ENCODE measurements around the gene SMYD3. TPM values are rescaled to one million over a fixed set of nuclear protein-coding genes. Genes with fewer than 3 reads are reported as not detected.
A peak's percentile ranks its signal among the peaks of the same experiment; 100 is the strongest.

SMYD3 gene
- total RNA-seq, 1 donor from 2014 or later = 23.5 TPM

DNA sequence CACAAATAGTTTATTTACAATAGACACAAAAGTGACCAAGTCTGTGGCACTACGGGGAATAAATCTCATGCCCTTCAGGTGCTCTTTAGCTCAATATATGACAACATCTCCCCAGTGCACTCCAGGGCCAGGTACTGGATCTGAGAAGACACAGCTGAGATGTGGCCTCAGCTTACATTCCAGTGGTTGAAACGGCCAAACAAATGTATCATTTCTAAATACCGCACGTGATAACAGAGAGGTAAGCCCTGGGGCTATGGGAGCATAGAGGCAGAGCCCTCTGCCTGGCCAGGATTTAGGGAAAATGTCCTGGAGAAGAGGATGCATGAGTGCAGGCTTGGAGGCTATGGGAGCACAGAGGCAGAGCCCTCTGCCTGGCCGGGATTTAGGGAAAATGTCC, 630.5 kb downstream of the SMYD3 start:
- no peaks in the 10 kb centered on the region for H3K9me3 ChIP-seq (ENCODE audit: control insufficient read depth in 3 of 3, low read length in 3 of 3)
- no peak overlapping the region for H3K9ac ChIP-seq (ENCODE audit: low read depth in 1 of 3, low read length in 3 of 3)

DNA sequence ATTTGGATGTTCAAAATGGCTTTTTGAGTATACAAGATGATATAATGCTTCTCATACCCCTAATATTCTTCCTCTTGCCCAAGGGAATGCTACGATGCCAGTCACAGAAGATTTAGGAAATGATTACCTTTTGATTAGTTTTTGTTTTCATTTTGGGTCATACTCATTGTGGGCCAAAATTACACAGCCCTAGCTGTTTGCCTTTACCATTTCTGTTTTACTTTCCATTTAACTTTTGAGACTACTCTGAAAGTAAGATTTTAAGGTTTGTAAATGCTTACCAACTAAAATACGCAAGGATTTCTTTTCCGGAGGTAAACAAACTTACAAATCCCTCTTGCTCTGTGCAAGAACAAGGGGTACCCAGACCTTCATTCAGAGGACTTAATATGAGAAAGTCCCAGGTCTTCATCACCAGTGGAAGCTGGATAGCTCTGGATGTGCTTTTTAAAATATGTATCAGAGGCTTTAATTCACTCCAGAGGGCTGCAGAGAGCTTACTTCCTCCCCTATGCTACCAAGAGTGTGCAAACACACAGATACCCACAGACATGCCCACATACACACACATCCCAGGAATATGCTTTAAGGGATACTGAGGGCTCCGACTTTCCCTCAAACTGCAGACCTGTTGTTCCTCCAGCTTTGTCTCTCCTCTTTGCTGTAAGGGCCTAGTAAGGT, 631.4 kb downstream of the SMYD3 start:
- H3K27ac ChIP-seq (ENCODE audit: low read depth, low read length) = no peak overlapping the region
- no peaks in the 10 kb centered on the region for H3K27me3 ChIP-seq (ENCODE audit: control insufficient read depth in 3 of 3, insufficient read depth in 3 of 3, low read length in 3 of 3)
- no peaks in the 10 kb centered on the region for H3K9me3 ChIP-seq (ENCODE audit: control insufficient read depth in 3 of 3, low read length in 3 of 3)
- H3K9ac ChIP-seq (ENCODE audit: low read depth in 1 of 3, low read length in 3 of 3) = no peak overlapping the region
- H3K4me1 ChIP-seq (ENCODE audit: control insufficient read depth in 3 of 3, insufficient read depth in 3 of 3, low read length in 3 of 3) = peaks cover 3 to 17% (median 11%) of the 10 kb centered on the region in 3 donors
- no peak overlapping the region for H3K4me3 ChIP-seq (ENCODE audit: low read length in 3 of 3)
- H3K36me3 ChIP-seq (ENCODE audit: control insufficient read depth in 3 of 3, insufficient read depth in 3 of 3, low read length in 3 of 3) = peaks cover 0 to 2% (median 0%) of the 10 kb centered on the region in 3 donors

More for the DNA sequence above, 630.5 kb downstream of the SMYD3 start:
- Histone ChIP-seq H3K4me3 (ENCODE audit: low read length in 3 of 3) (no peak overlapping the region), H3K27ac (ENCODE audit: low read depth, low read length) (no peak overlapping the region), H3K27me3 (ENCODE audit: control insufficient read depth in 3 of 3, insufficient read depth in 3 of 3, low read length in 3 of 3) (no peaks in the 10 kb centered on the region), H3K4me1 (ENCODE audit: control insufficient read depth in 3 of 3, insufficient read depth in 3 of 3, low read length in 3 of 3) (peaks cover 3 to 17% (median 11%) of the 10 kb centered on the region in 3 donors), H3K36me3 (ENCODE audit: control insufficient read depth in 3 of 3, insufficient read depth in 3 of 3, low read length in 3 of 3) (peaks cover 0 to 2% (median 0%) of the 10 kb centered on the region in 3 donors)

GRCh38 chr1:245874942-245875580, 632.0 kb downstream of the SMYD3 start:
- Histone ChIP-seq H3K4me1 (ENCODE audit: control insufficient read depth in 3 of 3, insufficient read depth in 3 of 3, low read length in 3 of 3) (peaks cover 3 to 17% (median 11%) of the 10 kb centered on the region in 3 donors), H3K9me3 (ENCODE audit: control insufficient read depth in 3 of 3, low read length in 3 of 3) (no peaks in the 10 kb centered on the region), H3K4me3 (ENCODE audit: low read length in 3 of 3) (peak overlapping the region in 1 of 3 donors; percentile 6), H3K27ac (ENCODE audit: low read depth, low read length) (no peak overlapping the region), H3K36me3 (ENCODE audit: control insufficient read depth in 3 of 3, insufficient read depth in 3 of 3, low read length in 3 of 3) (peaks cover 0 to 2% (median 0%) of the 10 kb centered on the region in 3 donors), H3K27me3 (ENCODE audit: control insufficient read depth in 3 of 3, insufficient read depth in 3 of 3, low read length in 3 of 3) (no peaks in the 10 kb centered on the region), H3K9ac (ENCODE audit: low read depth in 1 of 3, low read length in 3 of 3) (peak overlapping the region in 2 of 3 donors; percentile 17 to 36)

DNA sequence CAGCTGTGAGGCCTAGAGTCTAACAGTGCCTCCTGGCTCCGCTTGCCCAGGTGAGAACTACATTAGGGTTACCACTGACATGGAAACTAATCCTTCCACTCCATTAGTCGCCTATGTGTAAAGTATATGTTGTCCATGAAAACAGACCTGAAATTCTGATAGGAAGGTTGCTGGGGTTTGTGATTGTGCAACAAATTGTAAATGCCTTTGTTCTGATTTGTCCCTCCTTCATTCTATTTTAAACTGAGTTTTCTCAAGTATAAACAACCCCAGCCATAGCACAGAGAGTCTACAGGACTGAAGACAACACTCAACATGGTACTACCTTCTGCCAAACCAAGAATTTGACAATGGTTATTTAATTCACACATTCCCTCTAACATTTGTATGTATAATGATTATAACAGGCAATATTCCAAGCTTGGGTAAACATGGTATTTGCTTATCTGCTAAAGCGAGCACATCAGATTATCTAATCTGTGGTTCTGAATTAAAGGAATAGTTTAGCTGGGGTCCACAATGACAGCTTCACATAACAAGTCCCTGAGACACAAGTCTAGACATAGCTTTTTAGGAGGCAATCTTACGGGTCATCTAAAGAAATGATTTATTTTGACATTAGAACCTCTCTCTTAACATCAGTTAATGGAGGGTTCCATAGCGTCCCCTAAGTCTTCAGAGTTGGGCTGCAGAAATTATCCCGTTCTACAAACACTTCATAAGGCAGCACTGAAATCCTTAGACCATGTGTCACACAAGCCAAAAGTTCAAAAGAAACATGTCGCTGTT, 633.0 kb downstream of the SMYD3 start:
- no peak overlapping the region for H3K27ac ChIP-seq (ENCODE audit: low read depth, low read length)
- H3K9me3 ChIP-seq (ENCODE audit: control insufficient read depth in 3 of 3, low read length in 3 of 3) = no peaks in the 10 kb centered on the region
- no peak overlapping the region for H3K9ac ChIP-seq (ENCODE audit: low read depth in 1 of 3, low read length in 3 of 3)

GRCh38 chr1:245873068-245873467, 634.0 kb downstream of the SMYD3 start:
- Histone ChIP-seq H3K9ac (ENCODE audit: low read depth in 1 of 3, low read length in 3 of 3) (no peak overlapping the region), H3K4me1 (ENCODE audit: control insufficient read depth in 3 of 3, insufficient read depth in 3 of 3, low read length in 3 of 3) (peaks cover 0 to 7% (median 5%) of the 10 kb centered on the region in 3 donors)

More for the DNA sequence above, 633.0 kb downstream of the SMYD3 start:
- H3K4me1 ChIP-seq (ENCODE audit: control insufficient read depth in 3 of 3, insufficient read depth in 3 of 3, low read length in 3 of 3) = peaks cover 1 to 14% (median 11%) of the 10 kb centered on the region in 3 donors
- H3K36me3 ChIP-seq (ENCODE audit: control insufficient read depth in 3 of 3, insufficient read depth in 3 of 3, low read length in 3 of 3) = peaks cover 0 to 2% (median 0%) of the 10 kb centered on the region in 3 donors
- no peaks in the 10 kb centered on the region for H3K27me3 ChIP-seq (ENCODE audit: control insufficient read depth in 3 of 3, insufficient read depth in 3 of 3, low read length in 3 of 3)
- no peak overlapping the region for H3K4me3 ChIP-seq (ENCODE audit: low read length in 3 of 3)

GRCh38 chr1:245872475-245872874, 634.6 kb downstream of the SMYD3 start:
- Histone ChIP-seq H3K36me3 (ENCODE audit: control insufficient read depth in 3 of 3, insufficient read depth in 3 of 3, low read length in 3 of 3) (no peaks in the 10 kb centered on the region), H3K4me1 (ENCODE audit: control insufficient read depth in 3 of 3, insufficient read depth in 3 of 3, low read length in 3 of 3) (peaks cover 0 to 7% (median 5%) of the 10 kb centered on the region in 3 donors), H3K27me3 (ENCODE audit: control insufficient read depth in 3 of 3, insufficient read depth in 3 of 3, low read length in 3 of 3) (no peaks in the 10 kb centered on the region), H3K9ac (ENCODE audit: low read depth in 1 of 3, low read length in 3 of 3) (no peak overlapping the region), H3K9me3 (ENCODE audit: control insufficient read depth in 3 of 3, low read length in 3 of 3) (no peaks in the 10 kb centered on the region), H3K27ac (ENCODE audit: low read depth, low read length) (no peak overlapping the region), H3K4me3 (ENCODE audit: low read length in 3 of 3) (no peak overlapping the region)

More at GRCh38 chr1:245873068-245873467, 634.0 kb downstream of the SMYD3 start:
- Histone ChIP-seq H3K36me3 (ENCODE audit: control insufficient read depth in 3 of 3, insufficient read depth in 3 of 3, low read length in 3 of 3) (no peaks in the 10 kb centered on the region), H3K4me3 (ENCODE audit: low read length in 3 of 3) (no peak overlapping the region), H3K9me3 (ENCODE audit: control insufficient read depth in 3 of 3, low read length in 3 of 3) (no peaks in the 10 kb centered on the region), H3K27me3 (ENCODE audit: control insufficient read depth in 3 of 3, insufficient read depth in 3 of 3, low read length in 3 of 3) (no peaks in the 10 kb centered on the region), H3K27ac (ENCODE audit: low read depth, low read length) (no peak overlapping the region)

DNA sequence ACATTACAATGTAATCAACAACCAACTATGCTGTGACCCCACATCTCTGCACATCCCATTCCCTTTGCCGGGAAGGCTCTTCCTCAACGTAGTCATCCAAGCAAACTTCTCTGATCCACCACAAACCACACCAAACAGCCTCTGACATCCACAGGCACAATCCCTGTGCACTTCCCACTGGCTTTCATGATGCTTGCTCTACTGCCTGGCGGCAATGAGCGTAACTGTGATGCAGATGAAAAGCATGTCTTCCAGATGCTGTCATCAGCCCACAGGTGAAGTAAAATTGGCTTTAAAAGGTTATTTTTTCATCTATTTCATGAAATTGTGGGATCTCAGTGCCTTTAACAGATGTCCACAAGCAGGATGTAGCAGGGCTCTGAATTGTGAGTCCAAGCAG, 635.2 kb downstream of the SMYD3 start:
- no peak overlapping the region for H3K27ac ChIP-seq (ENCODE audit: low read depth, low read length)
- H3K27me3 ChIP-seq (ENCODE audit: control insufficient read depth in 3 of 3, insufficient read depth in 3 of 3, low read length in 3 of 3) = no peaks in the 10 kb centered on the region
- H3K4me3 ChIP-seq (ENCODE audit: low read length in 3 of 3) = no peak overlapping the region
- no peaks in the 10 kb centered on the region for H3K36me3 ChIP-seq (ENCODE audit: control insufficient read depth in 3 of 3, insufficient read depth in 3 of 3, low read length in 3 of 3)
- H3K4me1 ChIP-seq (ENCODE audit: control insufficient read depth in 3 of 3, insufficient read depth in 3 of 3, low read length in 3 of 3) = peaks cover 0 to 7% (median 5%) of the 10 kb centered on the region in 3 donors
- no peak overlapping the region for H3K9ac ChIP-seq (ENCODE audit: low read depth in 1 of 3, low read length in 3 of 3)
- no peaks in the 10 kb centered on the region for H3K9me3 ChIP-seq (ENCODE audit: control insufficient read depth in 3 of 3, low read length in 3 of 3)

DNA sequence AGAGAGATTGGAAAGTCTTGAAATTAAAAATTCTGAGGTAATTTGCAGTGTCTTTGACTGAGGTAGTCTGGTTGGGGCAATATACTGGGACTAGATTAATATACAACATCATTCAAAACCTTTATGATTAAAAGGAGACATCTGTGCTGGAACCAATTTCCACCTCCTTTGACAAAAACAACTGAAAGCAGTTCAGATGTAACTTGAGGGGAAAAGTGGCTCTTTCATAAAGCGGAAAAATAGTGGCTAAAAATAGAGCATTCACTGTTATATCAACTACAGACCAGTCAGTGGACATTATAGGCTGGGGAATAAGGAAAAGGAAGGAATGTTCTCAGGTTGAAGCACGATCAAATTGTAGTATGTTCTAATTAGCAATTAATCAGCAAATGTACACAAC, 635.9 kb downstream of the SMYD3 start:
- H3K27me3 ChIP-seq (ENCODE audit: control insufficient read depth in 3 of 3, insufficient read depth in 3 of 3, low read length in 3 of 3) = no peaks in the 10 kb centered on the region
- H3K27ac ChIP-seq (ENCODE audit: low read depth, low read length) = no peak overlapping the region
- H3K9ac ChIP-seq (ENCODE audit: low read depth in 1 of 3, low read length in 3 of 3) = no peak overlapping the region
- no peaks in the 10 kb centered on the region for H3K9me3 ChIP-seq (ENCODE audit: control insufficient read depth in 3 of 3, low read length in 3 of 3)
- no peak overlapping the region for H3K4me3 ChIP-seq (ENCODE audit: low read length in 3 of 3)
- H3K36me3 ChIP-seq (ENCODE audit: control insufficient read depth in 3 of 3, insufficient read depth in 3 of 3, low read length in 3 of 3) = no peaks in the 10 kb centered on the region
- H3K4me1 ChIP-seq (ENCODE audit: control insufficient read depth in 3 of 3, insufficient read depth in 3 of 3, low read length in 3 of 3) = peaks cover 0 to 7% (median 5%) of the 10 kb centered on the region in 3 donors

DNA sequence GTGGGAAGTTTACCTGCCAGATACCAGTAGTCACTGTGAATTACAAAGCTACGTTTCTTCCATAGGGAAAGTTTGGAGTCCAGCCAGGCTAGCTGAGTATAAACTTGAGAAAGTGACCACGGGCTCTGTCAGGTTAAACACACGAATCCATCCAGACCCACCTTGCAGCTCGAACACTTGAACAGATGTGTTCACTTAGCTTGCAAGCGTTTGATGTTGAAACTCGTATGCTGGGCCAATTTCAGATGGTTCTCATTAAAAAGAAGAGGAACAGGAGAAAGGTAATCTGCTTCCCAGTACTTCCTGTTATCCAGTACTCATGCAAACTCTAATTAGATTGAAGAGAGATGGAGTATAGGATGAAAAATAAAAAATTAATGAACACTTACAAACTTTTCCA, 636.4 kb downstream of the SMYD3 start:
- Histone ChIP-seq H3K4me1 (ENCODE audit: control insufficient read depth in 3 of 3, insufficient read depth in 3 of 3, low read length in 3 of 3) (peaks cover 0 to 7% (median 5%) of the 10 kb centered on the region in 3 donors), H3K27me3 (ENCODE audit: control insufficient read depth in 3 of 3, insufficient read depth in 3 of 3, low read length in 3 of 3) (no peaks in the 10 kb centered on the region), H3K27ac (ENCODE audit: low read depth, low read length) (no peak overlapping the region), H3K36me3 (ENCODE audit: control insufficient read depth in 3 of 3, insufficient read depth in 3 of 3, low read length in 3 of 3) (no peaks in the 10 kb centered on the region), H3K9ac (ENCODE audit: low read depth in 1 of 3, low read length in 3 of 3) (no peak overlapping the region), H3K4me3 (ENCODE audit: low read length in 3 of 3) (no peak overlapping the region), H3K9me3 (ENCODE audit: control insufficient read depth in 3 of 3, low read length in 3 of 3) (no peaks in the 10 kb centered on the region)

All from skeletal muscle tissue (tissue), 4 donors.